SK-N-SH treated with all-trans-retinoic acid at 6 μM for 48 hours (cell line): ENCODE measurements around the gene RABGAP1.

Experiments
- ATAC-seq: fragments of 200-7000 bp; cut with Tn5 transposase; 3 replicates; pipeline ENCODE4 v1.9.1; 2020; ENCODE audit warnings: mild to moderate bottlenecking, moderate library complexity
- ARNTL ChIP-seq: fragments of 450-650 bp; formaldehyde crosslinking; IDR thresholded peaks from 2 replicates; pipeline ENCODE4 v1.5.0; 2020; ENCODE audit warnings: low read depth, mild to moderate bottlenecking, moderate library complexity, borderline replicate concordance
- BACH2 ChIP-seq: fragments of 250-450 bp; sonication (Bioruptor Pico); IDR thresholded peaks from 2 replicates; pipeline ENCODE4 v1.9.0; 2021; ENCODE audit warnings: mild to moderate bottlenecking, borderline replicate concordance
- CREB5 ChIP-seq: fragments of 250-450 bp; sonication (Bioruptor Pico); IDR thresholded peaks from 2 replicates; pipeline ENCODE4 v1.5.1; 2020; ENCODE audit warnings: low read depth, mild to moderate bottlenecking, moderate library complexity
- CSDC2 ChIP-seq: fragments of 250-450 bp; sonication (Bioruptor Pico); IDR thresholded peaks from 2 replicates; pipeline ENCODE4 v1.5.0; 2020; ENCODE audit warnings: mild to moderate bottlenecking, moderate library complexity
- CSRNP3 ChIP-seq: fragments of 250-450 bp; sonication (Bioruptor Pico); IDR thresholded peaks from 2 replicates; pipeline ENCODE4 v1.5.1; 2021; ENCODE audit warnings: mild to moderate bottlenecking, moderate library complexity
- ESRRG ChIP-seq: fragments of 250-450 bp; sonication (Bioruptor Pico); IDR thresholded peaks from 2 replicates; pipeline ENCODE4 v1.6.1; 2021; ENCODE audit warnings: mild to moderate bottlenecking
- GLIS3 ChIP-seq: fragments of 250-450 bp; sonication (Bioruptor Pico); IDR thresholded peaks from 2 replicates; pipeline ENCODE4 v1.5.0; 2020; ENCODE audit warnings: mild to moderate bottlenecking, moderate library complexity
- ISL1 ChIP-seq: fragments of 250-450 bp; sonication (Bioruptor Pico); IDR thresholded peaks from 2 replicates; pipeline ENCODE4 v2.1.2; 2022; ENCODE audit warnings: mild to moderate bottlenecking, moderate library complexity
- OSR1 ChIP-seq: fragments of 250-450 bp; sonication (Bioruptor Pico); IDR thresholded peaks from 2 replicates; pipeline ENCODE4 v1.8.0; 2022; ENCODE audit warnings: moderate library complexity, mild to moderate bottlenecking, inconsistent platforms
- PATZ1 ChIP-seq: fragments of 250-450 bp; sonication (Bioruptor Pico); IDR thresholded peaks from 2 replicates; pipeline ENCODE4 v1.8.0; 2020; ENCODE audit warnings: mild to moderate bottlenecking, moderate library complexity, borderline replicate concordance
- PPARA ChIP-seq: fragments of 250-450 bp; sonication (Bioruptor Pico); IDR thresholded peaks from 2 replicates; pipeline ENCODE4 v1.5.0; 2020; ENCODE audit warnings: mild to moderate bottlenecking, borderline replicate concordance
- SNAI2 ChIP-seq: fragments of 250-450 bp; sonication (Bioruptor Pico); IDR thresholded peaks from 2 replicates; pipeline ENCODE4 v1.5.0; 2020; ENCODE audit warnings: mild to moderate bottlenecking, moderate library complexity
- TCF4 ChIP-seq: fragments of 250-450 bp; sonication (Bioruptor Pico); IDR thresholded peaks from 2 replicates; pipeline ENCODE4 v1.8.0; 2021; ENCODE audit warnings: mild to moderate bottlenecking, moderate library complexity, borderline replicate concordance
- TOX ChIP-seq: fragments of 250-450 bp; sonication (Bioruptor Pico); IDR thresholded peaks from 2 replicates; pipeline ENCODE4 v1.8.0; 2021; ENCODE audit warnings: mild to moderate bottlenecking, moderate library complexity, borderline replicate concordance
- TSHZ2 ChIP-seq: fragments of 250-450 bp; sonication (Bioruptor Pico); IDR thresholded peaks from 2 replicates; pipeline ENCODE4 v1.5.0; 2020; ENCODE audit warnings: mild to moderate bottlenecking, moderate library complexity
- ZC3H10 ChIP-seq: fragments of 250-450 bp; sonication (Bioruptor Pico); IDR thresholded peaks from 2 replicates; pipeline ENCODE4 v1.5.1; 2021; ENCODE audit warnings: mild to moderate bottlenecking, moderate library complexity
- ZFP3 ChIP-seq: fragments of 250-450 bp; sonication (Bioruptor Pico); IDR thresholded peaks from 2 replicates; pipeline ENCODE4 v1.5.0; 2020; ENCODE audit warnings: mild to moderate bottlenecking, moderate library complexity
- ZFP30 ChIP-seq: fragments of 450-650 bp; formaldehyde crosslinking; IDR thresholded peaks from 2 replicates; pipeline ENCODE4 v1.5.0; 2022; ENCODE audit warnings: mild to moderate bottlenecking, moderate library complexity
- ZNF565 ChIP-seq: fragments of 450-650 bp; formaldehyde crosslinking; conservative IDR thresholded peaks from 2 replicates; pipeline ENCODE4 v1.5.0; 2020; ENCODE audit warnings: low read depth, mild to moderate bottlenecking, moderate library complexity
- ZNF70 ChIP-seq: fragments of 450-650 bp; formaldehyde crosslinking; IDR thresholded peaks from 2 replicates; pipeline ENCODE4 v1.5.0; 2020; ENCODE audit warnings: mild to moderate bottlenecking, moderate library complexity
- ZNF8 ChIP-seq: fragments of 450-650 bp; formaldehyde crosslinking; IDR thresholded peaks from 2 replicates; pipeline ENCODE4 v1.5.0; 2020; ENCODE audit warnings: mild to moderate bottlenecking, moderate library complexity

The RABGAP1 gene

GRCh38 chr9:123046406-123047195, 105.8 kb downstream of the RABGAP1 start:
- ATAC-seq = no peak
- TF ChIP-seq CSDC2 (CRISPR knock-in tag) (no peak), TSHZ2 (no peak), TCF4 (CRISPR knock-in tag) (no peak), ZNF70 (CRISPR knock-in tag) (no peak), CSRNP3 (no peak), PATZ1 (no peak), ZFP3 (CRISPR knock-in tag) (no peak), ZNF8 (CRISPR knock-in tag) (no peak), SNAI2 (CRISPR knock-in tag) (no peak), OSR1 (CRISPR knock-in tag) (no peak), BACH2 (CRISPR knock-in tag) (no peak), ISL1 (no peak), GLIS3 (CRISPR knock-in tag) (no peak)

- peak; percentile 70 for ATAC-seq
- TF ChIP-seq OSR1 (CRISPR knock-in tag) = no peak
- TF ChIP-seq ZC3H10 (CRISPR knock-in tag) = peak; percentile 35; the same call in 1 of the 2 replicates
- peak; percentile 47; the same call in 1 of the 2 replicates for TF ChIP-seq TOX (CRISPR knock-in tag)
Measured at GRCh38 chr9:123048748-123049147, 107.9 kb downstream of the RABGAP1 start.

GRCh38 chr9:123049589-123050222, 108.9 kb downstream of the RABGAP1 start:
- no peak for TF ChIP-seq ZFP30
- peak; percentile 78 for TF ChIP-seq ISL1
- TF ChIP-seq ZC3H10 (CRISPR knock-in tag) = peak; percentile 29; the same call in 1 of the 2 replicates
- TF ChIP-seq, all 23 proteins: peak for 2
- peak; percentile 77 for ATAC-seq

GRCh38 chr9:123053046-123053445, 112.2 kb downstream of the RABGAP1 start:
- TF ChIP-seq ZFP30 (no peak), CSRNP3 (no peak), ESRRG (no peak), ZNF70 (CRISPR knock-in tag) (no peak), TSHZ2 (no peak), ZFP3 (CRISPR knock-in tag) (no peak), ZNF8 (CRISPR knock-in tag) (no peak), CREB5 (no peak), PPARA (no peak), ARNTL (CRISPR knock-in tag) (no peak), ZC3H10 (CRISPR knock-in tag) (no peak), GLIS3 (CRISPR knock-in tag) (no peak), ZNF565 (no peak)
- ATAC-seq = no peak
